Kidney (tissue), 14 donors: ENCODE data around the gene SLC25A34. TPM values are rescaled to one million over a fixed set of nuclear protein-coding genes. Genes with fewer than 3 reads are reported as not detected.
A peak's percentile ranks its signal among the peaks of the same experiment; 100 is the strongest.

Source experiments
- DNase-seq, 5 donors: peaks; one replicate each; pipeline ENCODE4 v3.0.0-alpha.2; 2013 to 2020
- FAIRE-seq: peaks from 2 replicates; lab custom pipeline; 2012; peaks lifted over from hg19 to GRCh38; lab: Jason Lieb, UNC
- H3K27ac ChIP-seq, 2 donors: one replicate each; pipeline ENCODE4 v1.7.0; 2013; ENCODE audit warnings: low read depth in 2 of 2, low read length in 2 of 2, inconsistent platforms in 1 of 2
- H3K27me3 ChIP-seq: one replicate; pipeline ENCODE4 v1.7.1; 2013; ENCODE audit warnings: low read length, inconsistent platforms; ENCODE audit not compliant: control insufficient read depth, insufficient read depth
- H3K36me3 ChIP-seq, 3 donors: one replicate each; pipeline versions ENCODE4 v1.7.0 to v1.7.1; 2013; ENCODE audit warnings: low read length in 3 of 3, control low read depth in 1 of 3, inconsistent platforms in 1 of 3; ENCODE audit not compliant: insufficient read depth in 3 of 3, control insufficient read depth in 2 of 3
- H3K4me1 ChIP-seq, 3 donors: one replicate each; pipeline versions ENCODE4 v1.7.0 to v1.7.1; 2013; ENCODE audit warnings: low read length in 3 of 3, inconsistent platforms in 1 of 3, low read depth in 1 of 3; ENCODE audit not compliant: control insufficient read depth in 2 of 3, insufficient read depth in 2 of 3
- H3K4me3 ChIP-seq, 3 donors: one replicate each; pipeline versions ENCODE4 v1.7.0 to v1.8.1; 2013; ENCODE audit warnings: low read length in 3 of 3, control low read depth in 1 of 3, inconsistent platforms in 1 of 3
- H3K9ac ChIP-seq, 3 donors: one replicate each; pipeline versions ENCODE4 v1.7.0 to v1.7.1; 2013; ENCODE audit warnings: low read length in 3 of 3, control low read depth in 1 of 3, inconsistent platforms in 1 of 3
- H3K9me3 ChIP-seq, 3 donors: one replicate each; pipeline versions ENCODE4 v1.7.0 to v1.7.1; 2013; ENCODE audit warnings: low read length in 3 of 3, control low read depth in 1 of 3, inconsistent platforms in 1 of 3; ENCODE audit not compliant: control insufficient read depth in 2 of 3, insufficient read depth in 1 of 3
- intact Hi-C: fragments of 100-400 bp; cut with DNase I; formaldehyde crosslinking; loops from one replicate; pipeline ENCODE4 v1.11.1; 2022
- polyA plus RNA-seq: library from polyadenylated mRNA; stranded (reverse); fragments of 350-450 nt; fragmentation: Illumina TruSeq; extraction: RNeasy Lipid Tissue Mini Kit (QIAGEN cat#74804); gene quantifications from one replicate; pipeline ENCODE4 v1.2.3, GENCODE V29; 2014; ENCODE audit warnings: low read depth, low replicate concordance; ENCODE audit not compliant: insufficient read depth
- total RNA-seq: library from RNA; stranded (reverse); fragmentation: NEBNext Ultra II Directional; extraction: Animal tissue kit (Norgen Biotek cat#: 25700); gene quantifications from one replicate; pipeline ENCODE4 v1.2.1, GENCODE V29; 2021
- TF ChIP-seq, protein P1 (sequence below): IDR thresholded peaks from 3 replicates; pipeline ENCODE4 v1.5.1; 2012; ENCODE audit warnings: mild to moderate bottlenecking, moderate library complexity, borderline replicate concordance; ENCODE audit not compliant: insufficient read depth; ENCODE audit errors: extremely low read depth
- donor health status: control.
- donor health status: control.
- donor health status: control.
- donor health status: control.
- donor health status: control.
- donor health status: DM: yes; HTN: yes; CAD: no.
- donor health status: Normal renal cell carcinoma (clear cell type).

Gene SLC25A34
- total and polyA plus RNA-seq, 2 donors from 2014 or later = 1.5 to 12.2 TPM

DNA sequence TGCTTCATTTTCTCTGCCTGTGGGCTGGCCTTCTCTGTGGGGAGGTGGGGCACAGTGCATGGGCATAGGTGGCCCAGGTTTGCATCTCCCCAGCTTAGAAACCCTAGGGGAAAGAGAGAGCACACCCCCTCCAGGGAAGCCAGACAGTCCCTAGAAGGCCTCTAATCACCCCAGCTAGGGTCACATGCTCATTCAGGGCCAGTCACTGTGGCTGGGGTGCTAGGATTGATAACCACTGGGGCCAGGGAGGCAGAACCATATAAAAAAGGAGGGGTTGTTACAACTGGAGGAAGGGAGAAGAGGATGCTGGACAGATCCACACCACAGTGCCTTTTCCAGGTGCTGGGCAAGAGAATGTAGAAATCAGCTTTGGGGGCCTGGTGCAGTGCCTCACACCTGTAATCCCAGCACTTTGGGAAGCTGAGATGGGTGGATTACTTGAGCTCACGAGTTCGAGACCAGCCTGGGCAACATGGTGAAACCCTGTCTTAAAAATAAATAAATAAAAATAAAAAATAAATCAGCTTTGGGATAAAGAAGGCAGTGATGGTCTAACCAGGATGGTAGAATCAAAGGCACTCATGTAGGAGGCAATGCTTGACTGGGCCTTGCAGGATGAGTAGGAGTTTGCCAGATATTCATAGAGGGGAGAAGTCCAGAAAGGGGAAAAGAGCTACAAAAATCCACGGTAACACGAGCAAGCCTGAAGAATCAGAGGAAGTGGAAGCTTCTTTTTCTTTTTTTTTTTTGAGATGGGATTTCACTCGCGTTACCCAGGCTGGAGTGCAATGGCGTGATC lies 42.0 kb downstream of the SLC25A34 start:
- intact Hi-C loops = no loop called here
- Histone ChIP-seq H3K27me3 (no peaks in the 10 kb centered on the region), H3K9ac (no peak overlapping the region), H3K27ac (no peak overlapping the region), H3K9me3 (no peaks in the 10 kb centered on the region), H3K36me3 (peaks cover 0 to 3% (median 0%) of the 10 kb centered on the region in 3 donors), H3K4me3 (no peak overlapping the region), H3K4me1 (peaks cover 0 to 3% (median 0%) of the 10 kb centered on the region in 3 donors)
- DNase-seq = no peak
- TF ChIP-seq, protein P1, sequence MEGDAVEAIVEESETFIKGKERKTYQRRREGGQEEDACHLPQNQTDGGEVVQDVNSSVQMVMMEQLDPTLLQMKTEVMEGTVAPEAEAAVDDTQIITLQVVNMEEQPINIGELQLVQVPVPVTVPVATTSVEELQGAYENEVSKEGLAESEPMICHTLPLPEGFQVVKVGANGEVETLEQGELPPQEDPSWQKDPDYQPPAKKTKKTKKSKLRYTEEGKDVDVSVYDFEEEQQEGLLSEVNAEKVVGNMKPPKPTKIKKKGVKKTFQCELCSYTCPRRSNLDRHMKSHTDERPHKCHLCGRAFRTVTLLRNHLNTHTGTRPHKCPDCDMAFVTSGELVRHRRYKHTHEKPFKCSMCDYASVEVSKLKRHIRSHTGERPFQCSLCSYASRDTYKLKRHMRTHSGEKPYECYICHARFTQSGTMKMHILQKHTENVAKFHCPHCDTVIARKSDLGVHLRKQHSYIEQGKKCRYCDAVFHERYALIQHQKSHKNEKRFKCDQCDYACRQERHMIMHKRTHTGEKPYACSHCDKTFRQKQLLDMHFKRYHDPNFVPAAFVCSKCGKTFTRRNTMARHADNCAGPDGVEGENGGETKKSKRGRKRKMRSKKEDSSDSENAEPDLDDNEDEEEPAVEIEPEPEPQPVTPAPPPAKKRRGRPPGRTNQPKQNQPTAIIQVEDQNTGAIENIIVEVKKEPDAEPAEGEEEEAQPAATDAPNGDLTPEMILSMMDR = no peak
- FAIRE-seq = no peak

DNA sequence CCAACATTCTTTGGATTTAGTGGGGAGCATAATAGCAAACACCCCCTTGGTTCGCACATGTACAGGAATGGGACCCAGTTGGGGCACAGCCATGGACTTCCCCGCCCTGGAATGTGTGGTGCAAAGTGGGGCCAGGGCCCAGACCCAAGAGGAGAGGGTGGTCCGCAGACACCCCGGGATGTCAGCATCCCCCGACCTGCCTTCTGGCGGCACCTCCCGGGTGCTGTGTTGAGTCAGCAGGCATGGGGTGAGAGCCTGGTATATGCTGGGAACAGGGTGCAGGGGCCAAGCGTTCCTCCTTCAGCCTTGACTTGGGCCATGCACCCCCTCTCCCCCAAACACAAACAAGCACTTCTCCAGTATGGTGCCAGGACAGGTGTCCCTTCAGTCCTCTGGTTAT lies 49.6 kb downstream of the SLC25A34 start:
- DNase-seq (peak in 1 of 5 donors; percentile 73), FAIRE-seq (no peak)
- no peaks in the 10 kb centered on the region for H3K27me3 ChIP-seq
- TF ChIP-seq, protein P1 = no peak
- H3K9me3 ChIP-seq = no peaks in the 10 kb centered on the region
- no peak overlapping the region for H3K4me3 ChIP-seq
- no peak overlapping the region for H3K27ac ChIP-seq
- intact Hi-C loops = no loop called here
- H3K9ac ChIP-seq = no peak overlapping the region
- no peaks in the 10 kb centered on the region for H3K36me3 ChIP-seq
- H3K4me1 ChIP-seq = no peaks in the 10 kb centered on the region

DNA sequence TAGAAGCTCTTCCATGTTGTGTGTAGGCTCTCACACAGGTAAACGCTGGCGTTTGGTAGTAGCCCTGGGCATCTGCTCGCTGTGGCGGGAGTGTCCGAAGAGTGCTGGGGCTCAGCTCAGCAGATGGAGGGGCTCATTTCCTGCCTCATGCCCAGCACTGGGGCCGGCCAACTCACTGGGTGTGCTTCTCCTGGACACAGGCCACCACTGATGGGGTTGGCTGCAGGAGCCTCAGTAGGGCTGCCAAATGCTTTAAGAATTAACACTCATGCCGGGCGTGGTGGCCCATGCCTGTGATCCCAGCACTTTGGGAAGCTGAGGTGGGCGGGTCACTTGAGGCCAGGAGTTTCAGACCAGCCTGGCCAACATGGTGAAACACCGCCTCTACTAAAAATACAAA lies 50.5 kb downstream of the SLC25A34 start:
- DNase-seq = peak in 1 of 5 donors; percentile 76
- H3K9me3 ChIP-seq = no peaks in the 10 kb centered on the region
- no peak overlapping the region for H3K4me3 ChIP-seq
- no peaks in the 10 kb centered on the region for H3K36me3 ChIP-seq
- H3K4me1 ChIP-seq = no peaks in the 10 kb centered on the region
- intact Hi-C loops = no loop called here
- no peak overlapping the region for H3K9ac ChIP-seq
- TF ChIP-seq, protein P1 = no peak
- H3K27ac ChIP-seq = no peak overlapping the region
- no peak for FAIRE-seq
- H3K27me3 ChIP-seq = no peaks in the 10 kb centered on the region
